C4-2B (cell line): ENCODE measurements around the gene MAGI2.

Experiments used
- ZFX ChIP-seq: fragments of 450-650 bp; IDR thresholded peaks from 2 replicates; pipeline ENCODE4 v1.6.1; 2017
- TF ChIP-seq, protein P1 (sequence below): fragments of 450-650 bp; conservative IDR thresholded peaks from 2 replicates; pipeline ENCODE4 v1.5.1; 2017; ENCODE audit warnings: mild to moderate bottlenecking

DNA sequence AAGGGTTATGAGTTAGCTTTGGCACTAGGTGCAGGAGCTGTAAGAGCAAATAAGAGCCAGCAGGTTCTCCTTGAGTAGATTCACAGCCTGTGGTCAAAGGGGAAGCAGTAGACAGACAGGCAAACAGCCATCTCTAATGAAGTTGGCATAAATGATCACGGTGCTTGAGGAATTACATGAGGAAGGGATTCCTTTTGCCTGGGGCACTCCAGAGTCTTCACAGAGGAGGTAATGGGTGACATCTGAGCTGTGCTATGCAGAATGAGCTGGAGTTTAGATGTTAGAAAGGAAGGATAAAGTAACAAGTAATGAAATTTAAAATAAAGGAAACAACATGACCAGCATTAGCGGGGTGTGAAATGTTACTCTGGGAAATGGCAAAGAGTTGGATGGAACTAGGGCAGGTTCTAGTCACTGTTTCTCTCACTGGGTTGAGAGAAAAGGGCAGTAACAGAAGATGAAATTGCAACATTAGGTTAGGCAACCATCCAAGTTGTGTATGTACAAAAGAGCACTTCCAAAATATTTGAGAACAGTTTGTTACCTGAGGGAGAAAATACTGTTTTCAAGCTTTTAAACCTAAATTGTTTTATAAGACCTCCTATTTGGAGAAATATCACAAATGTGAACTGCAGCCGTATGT lies 1041.1 kb downstream of the MAGI2 start:
- TF ChIP-seq, protein P1, sequence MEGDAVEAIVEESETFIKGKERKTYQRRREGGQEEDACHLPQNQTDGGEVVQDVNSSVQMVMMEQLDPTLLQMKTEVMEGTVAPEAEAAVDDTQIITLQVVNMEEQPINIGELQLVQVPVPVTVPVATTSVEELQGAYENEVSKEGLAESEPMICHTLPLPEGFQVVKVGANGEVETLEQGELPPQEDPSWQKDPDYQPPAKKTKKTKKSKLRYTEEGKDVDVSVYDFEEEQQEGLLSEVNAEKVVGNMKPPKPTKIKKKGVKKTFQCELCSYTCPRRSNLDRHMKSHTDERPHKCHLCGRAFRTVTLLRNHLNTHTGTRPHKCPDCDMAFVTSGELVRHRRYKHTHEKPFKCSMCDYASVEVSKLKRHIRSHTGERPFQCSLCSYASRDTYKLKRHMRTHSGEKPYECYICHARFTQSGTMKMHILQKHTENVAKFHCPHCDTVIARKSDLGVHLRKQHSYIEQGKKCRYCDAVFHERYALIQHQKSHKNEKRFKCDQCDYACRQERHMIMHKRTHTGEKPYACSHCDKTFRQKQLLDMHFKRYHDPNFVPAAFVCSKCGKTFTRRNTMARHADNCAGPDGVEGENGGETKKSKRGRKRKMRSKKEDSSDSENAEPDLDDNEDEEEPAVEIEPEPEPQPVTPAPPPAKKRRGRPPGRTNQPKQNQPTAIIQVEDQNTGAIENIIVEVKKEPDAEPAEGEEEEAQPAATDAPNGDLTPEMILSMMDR = no peak
- TF ChIP-seq ZFX = no peak
